ENCODE results near the gene RSPH4A.

The RSPH4A gene

GRCh38 chr6:116615937-116616736 lies at the start of gene RSPH4A:
RSPH4A (plus strand) TSS chr6:116616479; CDS start chr6:116616624, 145 bp downstream.
- H3K36me3 ChIP-seq (ENCODE audit: insufficient read depth, low read length) = no peaks in the 10 kb centered on the region
- no peaks in the 10 kb centered on the region for H3K9me3 ChIP-seq (ENCODE audit: low read length)
- peak within 1 kb of the TSS; percentile 64 to 98 for H3K4me3 ChIP-seq (ENCODE audit: low read depth in 1 of 2, low read length in 2 of 2)
- no peaks in the 10 kb centered on the region for H3K27me3 ChIP-seq (ENCODE audit: control insufficient read depth in 1 of 2, insufficient read depth in 2 of 2, low read length in 2 of 2)
- H3K9ac ChIP-seq (ENCODE audit: low read length) = peak within 1 kb of the TSS; percentile 68
- H3K4me1 ChIP-seq (ENCODE audit: insufficient read depth, low read length) = peaks cover 4% of the 10 kb centered on the region
- H3K27ac ChIP-seq (ENCODE audit: low read depth, low read length) = no peak within 1 kb of the TSS

GRCh38 chr6:116568111-116568510 lies 48.2 kb upstream of the RSPH4A start:
- Histone ChIP-seq H3K27ac (ENCODE audit: low read depth, low read length) (no peak overlapping the region), H3K9ac (ENCODE audit: low read length) (no peak overlapping the region), H3K9me3 (ENCODE audit: low read length) (no peaks in the 10 kb centered on the region), H3K4me1 (ENCODE audit: insufficient read depth, low read length) (peaks cover 14% of the 10 kb centered on the region), H3K4me3 (ENCODE audit: low read depth in 1 of 2, low read length in 2 of 2) (no peak overlapping the region), H3K27me3 (ENCODE audit: control insufficient read depth in 1 of 2, insufficient read depth in 2 of 2, low read length in 2 of 2) (no peaks in the 10 kb centered on the region), H3K36me3 (ENCODE audit: insufficient read depth, low read length) (no peaks in the 10 kb centered on the region)

DNA sequence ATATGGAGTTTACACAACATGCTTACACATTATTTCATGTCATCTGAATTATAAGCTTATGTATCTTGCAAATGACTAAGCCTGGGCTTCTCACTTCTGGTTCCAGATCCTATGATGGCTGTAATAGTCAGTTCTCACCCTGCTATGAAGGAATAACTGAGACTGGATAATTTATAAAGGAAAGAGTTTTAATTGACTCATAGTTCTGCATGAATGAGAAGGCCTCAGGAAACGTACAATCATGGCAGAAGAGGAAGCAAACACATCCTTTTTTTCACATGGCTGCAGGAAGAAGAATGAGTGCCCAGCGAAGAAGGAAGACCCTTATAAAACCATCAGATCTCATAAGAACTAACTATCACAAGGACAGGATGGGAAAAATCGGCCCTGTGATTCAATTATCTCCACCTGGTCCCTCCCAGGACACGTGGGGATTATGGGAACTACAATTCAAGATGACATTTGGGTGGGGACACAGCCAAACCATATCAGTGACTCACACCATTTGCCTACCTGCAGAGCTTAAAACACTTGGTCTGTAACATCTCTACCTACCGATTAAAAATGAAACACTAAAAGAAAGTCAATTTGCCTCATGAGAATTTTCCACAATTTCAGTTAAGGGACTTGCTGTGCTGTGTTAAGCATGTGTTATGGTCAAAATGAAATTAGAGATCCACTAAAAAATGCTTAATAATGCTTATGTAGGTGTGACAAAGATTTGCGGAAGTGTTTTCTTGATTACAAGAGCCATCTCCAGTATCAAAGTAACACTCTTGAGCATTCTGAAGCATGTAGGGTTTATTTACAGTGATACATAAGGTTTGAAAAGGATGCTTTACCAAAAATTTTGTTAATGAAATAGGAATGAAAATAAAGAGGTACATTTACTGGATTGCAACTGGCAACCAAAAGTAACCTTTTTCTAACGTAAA lies 47.2 kb upstream of the RSPH4A start:
- Histone ChIP-seq H3K4me1 (ENCODE audit: insufficient read depth, low read length) (peaks cover 22% of the 10 kb centered on the region), H3K9me3 (ENCODE audit: low read length) (no peaks in the 10 kb centered on the region), H3K27me3 (ENCODE audit: control insufficient read depth in 1 of 2, insufficient read depth in 2 of 2, low read length in 2 of 2) (no peaks in the 10 kb centered on the region), H3K27ac (ENCODE audit: low read depth, low read length) (no peak overlapping the region), H3K36me3 (ENCODE audit: insufficient read depth, low read length) (no peaks in the 10 kb centered on the region), H3K9ac (ENCODE audit: low read length) (no peak overlapping the region), H3K4me3 (ENCODE audit: low read depth in 1 of 2, low read length in 2 of 2) (no peak overlapping the region)

- no peaks in the 10 kb centered on the region for H3K9me3 ChIP-seq (ENCODE audit: low read length)
- H3K27ac ChIP-seq (ENCODE audit: low read depth, low read length) = peak within 1 kb of the TSS; percentile 80
- H3K9ac ChIP-seq (ENCODE audit: low read length) = peak within 1 kb of the TSS; percentile 78
- H3K4me1 ChIP-seq (ENCODE audit: insufficient read depth, low read length) = peaks cover 24% of the 10 kb centered on the region
- H3K27me3 ChIP-seq (ENCODE audit: control insufficient read depth in 1 of 2, insufficient read depth in 2 of 2, low read length in 2 of 2) = no peaks in the 10 kb centered on the region
- H3K36me3 ChIP-seq (ENCODE audit: insufficient read depth, low read length) = no peaks in the 10 kb centered on the region
- peak within 1 kb of the TSS; percentile 86 to 89 for H3K4me3 ChIP-seq (ENCODE audit: low read depth in 1 of 2, low read length in 2 of 2)
Observed at GRCh38 chr6:116570856-116571682, 45.2 kb upstream of the RSPH4A start, which contains the start of gene RWDD1. RWDD1 (plus strand) TSS chr6:116571504; CDS start chr6:116571583, 79 bp downstream.

GRCh38 chr6:116571683-116572000 lies 44.6 kb upstream of the RSPH4A start:
- H3K9ac ChIP-seq (ENCODE audit: low read length) = peak overlapping the region; percentile 78
- H3K4me3 ChIP-seq (ENCODE audit: low read depth in 1 of 2, low read length in 2 of 2) = peak overlapping the region; percentile 86 to 89
- H3K27me3 ChIP-seq (ENCODE audit: control insufficient read depth in 1 of 2, insufficient read depth in 2 of 2, low read length in 2 of 2) = no peaks in the 10 kb centered on the region
- peak overlapping the region; percentile 80 for H3K27ac ChIP-seq (ENCODE audit: low read depth, low read length)
- H3K36me3 ChIP-seq (ENCODE audit: insufficient read depth, low read length) = peaks cover 5% of the 10 kb centered on the region
- peaks cover 24% of the 10 kb centered on the region for H3K4me1 ChIP-seq (ENCODE audit: insufficient read depth, low read length)
- H3K9me3 ChIP-seq (ENCODE audit: low read length) = no peaks in the 10 kb centered on the region

DNA sequence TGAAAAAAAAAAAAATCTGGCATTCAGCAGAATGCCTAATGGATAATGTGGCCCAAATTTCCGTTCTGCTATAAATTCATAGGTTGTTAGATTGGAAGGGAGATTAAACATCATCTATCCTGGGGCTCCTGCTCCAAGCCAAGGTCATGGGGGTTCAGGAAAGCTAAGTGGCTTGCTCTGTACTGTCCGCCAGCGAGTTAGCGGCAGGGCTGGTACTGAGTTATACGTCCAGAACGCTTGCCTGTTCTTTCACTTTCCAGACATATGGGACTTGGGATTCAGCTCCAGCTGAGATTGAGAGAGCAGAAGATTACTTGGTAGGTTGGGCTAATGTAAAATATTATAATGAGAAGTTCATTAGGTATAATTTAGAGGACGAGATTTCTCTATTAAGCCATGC lies 44.1 kb upstream of the RSPH4A start:
- H3K4me3 ChIP-seq (ENCODE audit: low read depth in 1 of 2, low read length in 2 of 2) = peak overlapping the region; percentile 86 to 89
- H3K27ac ChIP-seq (ENCODE audit: low read depth, low read length) = peak overlapping the region; percentile 80
- no peaks in the 10 kb centered on the region for H3K9me3 ChIP-seq (ENCODE audit: low read length)
- peak overlapping the region; percentile 78 for H3K9ac ChIP-seq (ENCODE audit: low read length)
- peaks cover 11% of the 10 kb centered on the region for H3K36me3 ChIP-seq (ENCODE audit: insufficient read depth, low read length)
- no peaks in the 10 kb centered on the region for H3K27me3 ChIP-seq (ENCODE audit: control insufficient read depth in 1 of 2, insufficient read depth in 2 of 2, low read length in 2 of 2)
- peaks cover 24% of the 10 kb centered on the region for H3K4me1 ChIP-seq (ENCODE audit: insufficient read depth, low read length)

DNA sequence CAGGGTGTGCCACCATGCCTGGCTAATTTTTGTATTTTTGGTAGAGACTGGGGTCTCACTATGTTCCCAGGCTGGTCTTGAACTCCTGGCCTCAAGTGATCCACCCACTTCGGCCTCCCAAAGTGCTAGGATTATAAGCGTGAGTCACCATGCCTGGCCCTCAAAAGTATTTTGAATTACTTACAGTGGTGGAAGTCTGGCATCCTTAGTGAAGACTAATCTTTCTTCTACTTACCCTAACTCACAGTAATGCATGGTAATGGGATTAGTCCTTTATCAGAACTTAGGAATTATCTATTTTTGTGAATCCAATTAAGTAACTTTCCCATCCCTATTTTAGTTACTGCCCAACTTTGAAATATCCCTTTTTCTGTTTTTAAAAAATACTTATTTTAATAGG lies 41.1 kb upstream of the RSPH4A start:
- peaks cover 13% of the 10 kb centered on the region for H3K36me3 ChIP-seq (ENCODE audit: insufficient read depth, low read length)
- H3K4me3 ChIP-seq (ENCODE audit: low read depth in 1 of 2, low read length in 2 of 2) = no peak overlapping the region
- no peaks in the 10 kb centered on the region for H3K9me3 ChIP-seq (ENCODE audit: low read length)
- H3K27ac ChIP-seq (ENCODE audit: low read depth, low read length) = no peak overlapping the region
- H3K27me3 ChIP-seq (ENCODE audit: control insufficient read depth in 1 of 2, insufficient read depth in 2 of 2, low read length in 2 of 2) = no peaks in the 10 kb centered on the region
- H3K4me1 ChIP-seq (ENCODE audit: insufficient read depth, low read length) = peaks cover 24% of the 10 kb centered on the region
- no peak overlapping the region for H3K9ac ChIP-seq (ENCODE audit: low read length)

- H3K9ac ChIP-seq (ENCODE audit: low read length) = no peak overlapping the region
- peaks cover 13% of the 10 kb centered on the region for H3K36me3 ChIP-seq (ENCODE audit: insufficient read depth, low read length)
- no peak overlapping the region for H3K27ac ChIP-seq (ENCODE audit: low read depth, low read length)
- peaks cover 21% of the 10 kb centered on the region for H3K4me1 ChIP-seq (ENCODE audit: insufficient read depth, low read length)
- H3K4me3 ChIP-seq (ENCODE audit: low read depth in 1 of 2, low read length in 2 of 2) = no peak overlapping the region
- no peaks in the 10 kb centered on the region for H3K27me3 ChIP-seq (ENCODE audit: control insufficient read depth in 1 of 2, insufficient read depth in 2 of 2, low read length in 2 of 2)
- H3K9me3 ChIP-seq (ENCODE audit: low read length) = no peaks in the 10 kb centered on the region
Observed at GRCh38 chr6:116577486-116577885, 38.8 kb upstream of the RSPH4A start.

GRCh38 chr6:116578335-116578734 lies 37.9 kb upstream of the RSPH4A start:
- Histone ChIP-seq H3K27me3 (ENCODE audit: control insufficient read depth in 1 of 2, insufficient read depth in 2 of 2, low read length in 2 of 2) (no peaks in the 10 kb centered on the region), H3K9me3 (ENCODE audit: low read length) (no peaks in the 10 kb centered on the region), H3K9ac (ENCODE audit: low read length) (no peak overlapping the region), H3K36me3 (ENCODE audit: insufficient read depth, low read length) (peaks cover 13% of the 10 kb centered on the region), H3K4me1 (ENCODE audit: insufficient read depth, low read length) (peaks cover 12% of the 10 kb centered on the region), H3K4me3 (ENCODE audit: low read depth in 1 of 2, low read length in 2 of 2) (no peak overlapping the region), H3K27ac (ENCODE audit: low read depth, low read length) (no peak overlapping the region)

DNA sequence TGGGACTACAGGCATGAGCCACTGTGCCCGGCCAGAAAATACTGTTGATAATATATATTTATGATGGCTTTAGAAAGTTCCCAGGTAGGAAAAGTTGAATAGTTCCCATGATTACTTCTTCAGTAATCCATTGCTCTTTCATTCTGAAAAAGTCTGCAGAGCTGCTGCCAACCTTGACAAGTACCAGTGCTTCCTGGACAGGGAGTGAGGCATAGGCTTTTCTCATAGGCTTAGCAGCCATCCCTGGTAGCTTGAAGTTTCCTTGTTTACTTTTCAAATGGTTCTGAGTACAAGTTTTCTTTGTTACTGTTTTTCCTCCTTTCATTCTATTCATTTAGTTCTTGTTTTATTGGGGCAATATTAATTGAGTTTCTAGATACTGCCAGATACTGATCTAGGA lies 37.1 kb upstream of the RSPH4A start:
- peaks cover 6% of the 10 kb centered on the region for H3K4me1 ChIP-seq (ENCODE audit: insufficient read depth, low read length)
- H3K4me3 ChIP-seq (ENCODE audit: low read depth in 1 of 2, low read length in 2 of 2) = no peak overlapping the region
- H3K27me3 ChIP-seq (ENCODE audit: control insufficient read depth in 1 of 2, insufficient read depth in 2 of 2, low read length in 2 of 2) = no peaks in the 10 kb centered on the region
- H3K9ac ChIP-seq (ENCODE audit: low read length) = no peak overlapping the region
- H3K9me3 ChIP-seq (ENCODE audit: low read length) = no peaks in the 10 kb centered on the region
- H3K27ac ChIP-seq (ENCODE audit: low read depth, low read length) = no peak overlapping the region
- peaks cover 13% of the 10 kb centered on the region for H3K36me3 ChIP-seq (ENCODE audit: insufficient read depth, low read length)

GRCh38 chr6:116580198-116580597 lies 36.1 kb upstream of the RSPH4A start:
- H3K27ac ChIP-seq (ENCODE audit: low read depth, low read length) = no peak overlapping the region
- H3K36me3 ChIP-seq (ENCODE audit: insufficient read depth, low read length) = peaks cover 16% of the 10 kb centered on the region
- no peaks in the 10 kb centered on the region for H3K27me3 ChIP-seq (ENCODE audit: control insufficient read depth in 1 of 2, insufficient read depth in 2 of 2, low read length in 2 of 2)
- H3K4me1 ChIP-seq (ENCODE audit: insufficient read depth, low read length) = peaks cover 4% of the 10 kb centered on the region
- no peaks in the 10 kb centered on the region for H3K9me3 ChIP-seq (ENCODE audit: low read length)
- H3K9ac ChIP-seq (ENCODE audit: low read length) = no peak overlapping the region
- no peak overlapping the region for H3K4me3 ChIP-seq (ENCODE audit: low read depth in 1 of 2, low read length in 2 of 2)

Measured in muscle layer of colon (tissue), 2 donors.